Activated CD4-positive, alpha-beta memory T cell treated with anti-CD3 and anti-CD28 coated beads for 36 hours (primary cell): Measurements from ENCODE around the gene MAMDC4. TPM values are rescaled to one million over a fixed set of nuclear protein-coding genes. Genes with fewer than 3 reads are reported as not detected.
"Not testable (repeated sequence)": the region's sequence is repeated elsewhere in the genome, so short reads cannot be mapped to it uniquely, and the experiment has no call there.

Experiments
- CTCF ChIA-PET: fragments of 350-600 bp; sonication (Branson Sonifier 250); formaldehyde crosslinking; loops from one replicate; lab custom pipeline; 2021; ENCODE audit warnings: antibody characterized with exemption, inconsistent platforms; lab: Charles Lee
- POLR2A ChIA-PET: fragments of 350-600 bp; sonication (Branson Sonifier 250); formaldehyde crosslinking; loops from one replicate; lab custom pipeline; 2021; ENCODE audit warnings: antibody characterized with exemption; lab: Charles Lee
- DNase-seq: peaks from one replicate; pipeline ENCODE4 v3.0.0-alpha.2; 2020
- H3K27ac Mint-ChIP-seq: one replicate; pipeline ENCODE4 v1.8.0; 2021; ENCODE audit warnings: mixed read lengths
- H3K27me3 Mint-ChIP-seq: one replicate; pipeline ENCODE4 v1.8.0; 2021; ENCODE audit warnings: mixed read lengths
- H3K36me3 Mint-ChIP-seq: one replicate; pipeline ENCODE4 v1.8.0; 2021; ENCODE audit warnings: mixed read lengths
- H3K4me1 Mint-ChIP-seq: one replicate; pipeline ENCODE4 v1.8.0; 2021; ENCODE audit warnings: low read depth, mixed read lengths
- H3K4me3 Mint-ChIP-seq: one replicate; pipeline ENCODE4 v1.8.0; 2021; ENCODE audit warnings: mild to moderate bottlenecking, mixed read lengths
- H3K9me3 Mint-ChIP-seq: one replicate; pipeline ENCODE4 v1.8.0; 2021; ENCODE audit warnings: mixed read lengths
- intact Hi-C: fragments of 100-400 bp; cut with micrococcal nuclease; formaldehyde crosslinking; loops from one replicate; pipeline ENCODE4 v1.15.1; 2023
- total RNA-seq, 2 experiments: library from RNA; stranded (reverse); gene quantifications; one replicate each; pipeline ENCODE4 v1.2.3, GENCODE V29; 2021

The MAMDC4 gene
- total RNA-seq, 2 experiments from 2014 or later: 13.0 to 14.3 TPM

DNA sequence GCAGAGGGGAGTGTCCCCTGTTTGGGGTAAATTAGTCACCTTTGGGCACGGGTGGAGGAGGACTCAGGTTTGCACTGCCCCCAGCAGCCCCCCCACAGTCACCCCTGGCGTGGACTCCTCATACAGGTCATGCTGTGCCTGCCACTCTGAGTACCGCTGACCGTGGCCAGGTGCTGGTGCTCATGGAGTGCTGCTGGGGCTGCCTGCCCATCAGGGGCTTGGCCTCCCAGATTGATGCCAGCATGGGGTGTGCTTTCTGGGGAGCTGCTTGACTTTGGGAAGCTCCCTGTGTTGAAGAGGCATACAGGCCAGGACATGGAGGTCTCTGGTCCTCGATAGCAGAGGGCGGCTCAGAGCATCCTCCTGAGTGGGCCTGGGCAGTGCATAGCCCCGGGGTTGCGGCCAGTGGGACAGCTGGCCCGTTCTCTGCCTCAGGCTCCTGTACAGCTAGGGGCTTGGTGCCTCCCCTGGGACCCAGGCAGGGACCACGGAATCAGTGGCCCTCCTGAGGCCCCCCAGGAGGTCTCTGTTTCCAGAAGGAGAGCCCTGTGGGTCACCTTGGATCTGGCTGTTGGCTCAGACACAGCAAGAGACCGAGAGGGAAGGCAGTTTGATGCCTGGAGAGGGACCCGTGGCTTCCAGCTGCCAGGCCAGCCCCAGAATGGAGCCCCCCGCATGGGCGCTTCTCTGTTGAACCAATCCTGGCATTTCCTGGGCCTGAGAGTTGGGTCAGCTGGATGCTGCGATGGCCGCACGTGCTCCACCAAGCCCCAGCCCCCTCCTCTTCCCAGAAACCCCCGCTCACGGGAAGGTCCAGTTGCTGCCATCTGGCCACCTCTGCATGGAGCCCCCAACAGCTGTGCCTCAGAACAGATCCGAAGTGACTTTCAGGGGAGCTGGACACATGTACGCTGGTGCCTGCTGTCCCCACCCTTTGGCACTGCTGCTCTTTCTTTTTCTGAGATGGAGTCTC lies 15.9 kb upstream of the MAMDC4 start:
- intact Hi-C loops: no loop called here
- no peak for DNase-seq
- no peaks in the 10 kb centered on the region for H3K27me3 Mint-ChIP-seq
- peaks cover 5% of the 10 kb centered on the region for H3K36me3 Mint-ChIP-seq
- H3K27ac Mint-ChIP-seq: no peak overlapping the region
- CTCF ChIA-PET: no interaction called here
- POLR2A ChIA-PET: interaction anchor here (0.6 kb wide), 1 partner anchor 39 kb away, joined by 4 read pairs; no protein-coding TSS in a partner anchor
- no peaks in the 10 kb centered on the region for H3K9me3 Mint-ChIP-seq
- peaks cover 3% of the 10 kb centered on the region for H3K4me1 Mint-ChIP-seq
- no peak overlapping the region for H3K4me3 Mint-ChIP-seq

GRCh38 chr9:136837146-136837855 lies 14.8 kb upstream of the MAMDC4 start:
- POLR2A ChIA-PET: no interaction called here
- CTCF ChIA-PET: no interaction called here
- Mint-ChIP-seq H3K27me3 (no peaks in the 10 kb centered on the region), H3K27ac (no peak overlapping the region), H3K9me3 (no peaks in the 10 kb centered on the region), H3K4me3 (no peak overlapping the region), H3K36me3 (peaks cover 5% of the 10 kb centered on the region), H3K4me1 (peaks cover 9% of the 10 kb centered on the region)
- intact Hi-C loops: no loop called here
- DNase-seq: no peak

- H3K9me3 Mint-ChIP-seq, H3K36me3 Mint-ChIP-seq, intact Hi-C loops, H3K4me3 Mint-ChIP-seq, CTCF ChIA-PET, DNase-seq, H3K27ac Mint-ChIP-seq, H3K27me3 Mint-ChIP-seq, POLR2A ChIA-PET: not testable (repeated sequence)
- H3K4me1 Mint-ChIP-seq: peaks cover 10% of the 10 kb centered on the region
These were observed 14.3 kb upstream of the MAMDC4 start for GRCh38 chr9:136837856-136838277.

- H3K4me3 Mint-ChIP-seq: no peak overlapping the region
- DNase-seq: no peak
- ChIA-PET POLR2A (no interaction called here), CTCF (no interaction called here)
- intact Hi-C loops: no loop called here
- no peaks in the 10 kb centered on the region for H3K9me3 Mint-ChIP-seq
- no peaks in the 10 kb centered on the region for H3K27me3 Mint-ChIP-seq
- peaks cover 5% of the 10 kb centered on the region for H3K36me3 Mint-ChIP-seq
- H3K27ac Mint-ChIP-seq: no peak overlapping the region
- peaks cover 13% of the 10 kb centered on the region for H3K4me1 Mint-ChIP-seq
These were observed 13.6 kb upstream of the MAMDC4 start for GRCh38 chr9:136838314-136839228.

DNA sequence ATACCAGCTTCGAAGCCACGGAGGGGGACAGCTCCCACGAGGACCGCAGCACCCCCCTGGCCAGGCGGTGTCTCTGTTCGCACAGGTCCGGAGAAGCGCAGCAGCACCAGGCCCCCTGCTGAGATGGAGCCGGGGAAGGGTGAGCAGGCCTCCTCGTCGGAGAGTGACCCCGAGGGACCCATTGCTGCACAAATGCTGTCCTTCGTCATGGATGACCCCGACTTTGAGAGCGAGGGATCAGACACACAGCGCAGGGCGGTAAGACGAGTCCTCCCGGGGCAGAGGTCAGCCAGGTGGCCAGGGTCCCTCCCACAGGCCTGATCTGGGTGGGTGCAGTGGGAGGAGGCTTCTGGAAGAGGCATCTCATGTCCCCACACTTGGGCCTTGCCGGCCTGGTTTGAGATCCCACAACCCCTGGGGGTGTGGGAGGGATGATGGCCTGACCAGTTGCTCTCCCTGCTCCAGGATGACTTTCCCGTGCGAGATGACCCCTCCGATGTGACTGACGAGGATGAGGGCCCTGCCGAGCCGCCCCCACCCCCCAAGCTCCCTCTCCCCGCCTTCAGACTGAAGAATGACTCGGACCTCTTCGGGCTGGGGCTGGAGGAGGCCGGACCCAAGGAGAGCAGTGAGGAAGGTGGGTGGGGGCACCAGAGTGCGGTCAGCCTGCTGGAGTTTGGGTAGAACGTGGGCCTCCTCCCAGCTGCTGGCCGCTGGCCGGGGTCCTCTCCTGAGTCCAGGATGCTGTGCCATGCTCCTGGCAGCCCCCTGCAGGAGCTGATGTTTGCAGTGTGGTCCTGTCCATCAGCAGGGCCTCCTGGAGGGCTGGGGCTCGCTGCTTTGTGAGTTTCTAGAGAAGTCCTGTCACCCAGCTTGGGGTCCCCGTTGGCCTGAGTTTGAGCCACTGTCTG lies 12.7 kb upstream of the MAMDC4 start:
- peaks cover 15% of the 10 kb centered on the region for H3K4me1 Mint-ChIP-seq
- POLR2A ChIA-PET: interaction anchor here (0.6 kb wide), 2 partner anchors 231 to 237 kb away, joined by 3 to 6 read pairs; partner anchors contain the start of gene SAPCD2

DNA sequence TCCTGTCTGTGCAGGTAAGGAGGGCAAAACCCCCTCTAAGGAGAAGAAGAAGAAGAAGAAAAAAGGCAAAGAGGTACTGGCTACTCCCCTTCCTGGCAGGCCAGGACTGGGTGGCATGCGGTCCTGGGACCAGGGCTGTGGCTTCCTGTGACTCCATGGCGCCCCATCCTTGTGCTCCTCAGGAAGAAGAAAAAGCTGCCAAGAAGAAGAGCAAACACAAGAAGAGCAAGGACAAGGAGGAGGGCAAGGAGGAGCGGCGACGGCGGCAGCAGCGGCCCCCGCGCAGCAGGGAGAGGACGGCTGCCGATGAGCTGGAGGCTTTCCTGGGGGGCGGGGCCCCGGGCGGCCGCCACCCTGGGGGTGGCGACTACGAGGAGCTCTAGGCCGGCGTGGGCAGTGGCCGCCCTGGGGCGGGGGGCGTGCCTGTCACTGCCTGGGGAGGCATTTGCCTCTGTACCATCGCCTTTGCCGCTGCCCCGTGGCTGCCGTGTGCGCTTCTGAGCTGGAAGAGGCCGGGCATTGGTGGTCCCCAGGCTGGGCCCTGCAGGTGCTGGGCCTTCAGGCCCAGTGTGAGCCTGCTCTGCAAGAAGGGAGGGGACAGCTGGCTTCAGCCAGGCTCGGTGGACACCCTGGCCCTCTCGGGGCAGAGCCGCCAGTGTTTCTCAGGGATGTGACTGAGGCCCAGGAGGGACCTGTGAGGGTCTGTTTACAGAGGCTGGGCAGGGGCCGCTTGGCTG lies 11.8 kb upstream of the MAMDC4 start:
- no peaks in the 10 kb centered on the region for H3K9me3 Mint-ChIP-seq
- no peak for DNase-seq
- no peak overlapping the region for H3K4me3 Mint-ChIP-seq
- intact Hi-C loops: loop anchor here (5.0 kb wide), 1 partner anchor 33 kb away; the partner anchor contains the start of gene RABL6
- ChIA-PET POLR2A (interaction anchor here (0.6 kb wide), 1 partner anchor 236 kb away, joined by 3 read pairs; no protein-coding TSS in a partner anchor), CTCF (interaction anchor here (0.7 to 1.7 kb wide), 2 partner anchors 8 to 48 kb away, joined by 3 to 7 read pairs; no protein-coding TSS in a partner anchor)
- peaks cover 2% of the 10 kb centered on the region for H3K27me3 Mint-ChIP-seq
- H3K36me3 Mint-ChIP-seq: peaks cover 5% of the 10 kb centered on the region
- H3K27ac Mint-ChIP-seq: no peak overlapping the region
- H3K4me1 Mint-ChIP-seq: peaks cover 15% of the 10 kb centered on the region

More for the DNA sequence above, 12.7 kb upstream of the MAMDC4 start:
- peaks cover 5% of the 10 kb centered on the region for H3K36me3 Mint-ChIP-seq
- no peak overlapping the region for H3K27ac Mint-ChIP-seq
- intact Hi-C loops: loop anchor here (5.0 kb wide), 1 partner anchor 32 kb away; the partner anchor contains the start of gene RABL6
- CTCF ChIA-PET: interaction anchor here (0.7 kb wide), 1 partner anchor 9 kb away, joined by 3 read pairs; no protein-coding TSS in a partner anchor
- DNase-seq: no peak
- H3K27me3 Mint-ChIP-seq: no peaks in the 10 kb centered on the region
- H3K9me3 Mint-ChIP-seq: no peaks in the 10 kb centered on the region
- H3K4me3 Mint-ChIP-seq: no peak overlapping the region

GRCh38 chr9:136840877-136841645 lies 11.1 kb upstream of the MAMDC4 start:
- intact Hi-C loops: loop anchor here (5.0 kb wide), 1 partner anchor 34 kb away; the partner anchor contains the start of gene RABL6
- ChIA-PET CTCF (interaction anchor here (0.7 to 4.3 kb wide), 11 partner anchors 9 to 206 kb away, joined by 3 to 56 read pairs (median 8); partner anchors contain the start of genes ABCA2, C8G, FBXW5 and FUT7), POLR2A (no interaction called here)
- Mint-ChIP-seq H3K36me3 (peaks cover 5% of the 10 kb centered on the region), H3K27ac (no peak overlapping the region), H3K4me1 (peaks cover 15% of the 10 kb centered on the region), H3K27me3 (peaks cover 5% of the 10 kb centered on the region), H3K9me3 (no peaks in the 10 kb centered on the region), H3K4me3 (no peak overlapping the region)
- no peak for DNase-seq

GRCh38 chr9:136841646-136842379 lies 10.3 kb upstream of the MAMDC4 start:
- CTCF ChIA-PET: interaction anchor here (0.7 to 4.3 kb wide), 41 partner anchors 10 to 360 kb away, joined by 3 to 56 read pairs (median 5); partner anchors contain the start of genes ABCA2, C8G, CLIC3 and EDF1
- not testable (repeated sequence) for H3K9me3 Mint-ChIP-seq, H3K27me3 Mint-ChIP-seq, H3K36me3 Mint-ChIP-seq, H3K27ac Mint-ChIP-seq, DNase-seq
- H3K4me1 Mint-ChIP-seq: peaks cover 20% of the 10 kb centered on the region
- H3K4me3 Mint-ChIP-seq: peak overlapping the region; percentile 73
- POLR2A ChIA-PET: interaction anchor here (1.7 kb wide), 1 partner anchor 60 kb away, joined by 7 read pairs; no protein-coding TSS in a partner anchor
- intact Hi-C loops: loop anchor here (2.0 to 5.0 kb wide), 3 partner anchors 35 to 103 kb away; partner anchors contain the start of genes C8G, FBXW5, RABL6 and TMEM141
